ENCODE results near the gene OR5C1.
"Not testable (repeated sequence)": the region's sequence is repeated elsewhere in the genome, so short reads cannot be mapped to it uniquely, and the experiment has no call there.

The OR5C1 gene

DNA sequence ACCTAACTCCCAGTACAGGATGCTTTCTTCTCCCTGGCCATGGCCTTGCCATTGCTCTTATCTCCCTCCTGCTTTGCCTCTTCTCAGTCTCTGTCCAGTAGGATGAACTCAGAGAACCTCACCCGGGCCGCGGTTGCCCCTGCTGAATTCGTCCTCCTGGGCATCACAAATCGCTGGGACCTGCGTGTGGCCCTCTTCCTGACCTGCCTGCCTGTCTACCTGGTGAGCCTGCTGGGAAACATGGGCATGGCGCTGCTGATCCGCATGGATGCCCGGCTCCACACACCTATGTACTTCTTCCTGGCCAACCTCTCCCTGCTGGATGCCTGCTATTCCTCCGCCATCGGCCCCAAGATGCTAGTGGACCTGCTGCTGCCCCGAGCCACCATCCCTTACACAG lies at the start of gene OR5C1:
Gene OR5C1 (plus strand): TSS at position 103 of the 400 bp plus-strand sequence. CDS start 0 bp downstream, at position 103.
- DNase-seq, result no peak

DNA sequence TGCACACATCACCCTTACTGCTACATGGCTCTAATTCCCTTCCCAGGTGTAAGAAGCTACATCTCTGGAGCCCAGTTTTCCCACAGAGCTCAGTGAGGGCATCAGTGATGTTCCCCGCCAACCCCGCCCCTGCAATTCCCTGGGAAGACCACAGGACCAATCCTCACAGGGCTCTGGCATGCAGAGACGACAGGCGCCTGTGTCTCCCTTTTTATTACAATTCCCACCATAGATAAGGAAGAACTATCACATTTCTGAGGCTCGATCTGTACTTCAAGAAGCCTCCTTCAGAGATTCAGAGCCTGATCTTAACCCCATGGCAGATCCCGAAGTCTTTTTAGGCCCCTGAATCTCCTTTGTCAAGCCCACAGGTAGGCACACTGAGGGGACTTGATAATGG lies 46.7 kb upstream of the OR5C1 start, which contains the start of gene OR1L6:
Gene OR1L6 (plus strand): TSS at position 301 of the 400 bp plus-strand sequence. CDS start 7,545 bp downstream, outside the sequence.
- DNase-seq, result no peak

DNA sequence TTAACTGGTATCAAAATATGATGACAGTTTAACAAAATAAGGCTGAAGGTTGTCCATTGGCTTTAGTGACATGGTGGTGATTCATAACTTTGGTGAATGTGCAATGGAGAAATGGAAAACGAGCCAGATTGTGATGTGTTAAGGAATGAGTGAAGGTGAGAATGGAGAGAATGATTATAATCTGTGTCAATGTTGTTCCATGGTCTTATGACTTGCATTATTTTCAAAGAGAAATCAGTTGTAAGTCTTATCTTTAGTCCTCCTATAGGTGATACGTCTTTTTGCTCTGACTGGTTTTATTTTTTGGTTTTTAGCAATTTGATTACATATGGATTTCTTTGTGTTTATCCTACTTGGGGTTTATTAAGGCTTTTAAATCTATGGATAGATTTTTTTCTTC lies 33.9 kb upstream of the OR5C1 start:
- DNase-seq, result no peak

DNA sequence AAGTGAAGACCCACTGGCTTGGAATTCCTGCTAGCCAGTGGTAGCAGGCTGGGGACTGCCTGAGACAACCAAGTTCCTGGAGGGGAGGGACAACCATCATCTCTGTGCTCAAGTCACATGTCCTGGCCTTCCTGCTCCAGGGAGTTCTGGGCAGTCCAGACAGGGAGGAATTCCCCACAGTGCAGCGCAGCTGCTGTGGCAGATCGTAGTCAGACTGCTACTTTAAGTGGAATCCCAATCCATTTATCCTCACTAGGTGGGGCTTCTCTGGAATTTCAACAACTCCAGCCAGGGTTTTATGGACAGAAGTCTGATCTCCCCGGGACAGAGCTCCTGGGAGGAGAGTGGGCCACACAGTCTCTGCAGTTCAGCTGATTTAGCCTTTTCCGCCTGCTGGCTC lies 20.9 kb upstream of the OR5C1 start:
- DNase-seq, result no peak

DNA sequence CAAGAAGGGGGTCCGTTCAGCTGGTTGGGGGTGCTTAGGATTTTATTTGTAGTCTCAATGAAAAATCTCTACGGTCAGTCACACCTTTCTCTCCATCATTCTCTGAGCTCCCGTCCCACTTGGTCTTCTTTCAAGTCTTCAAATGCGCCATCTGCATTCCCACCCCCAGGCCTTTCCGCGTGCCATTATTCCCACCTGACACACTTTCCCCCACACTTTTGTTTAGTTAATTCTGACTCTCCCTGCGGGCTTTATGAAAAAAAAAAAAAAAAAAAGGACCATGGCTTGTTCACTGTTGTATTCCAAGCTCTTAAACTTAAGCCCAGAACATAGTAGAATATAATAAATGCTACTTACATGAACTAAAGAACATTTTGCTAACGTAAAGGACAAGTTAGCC lies 11.7 kb upstream of the OR5C1 start:
- no peak for DNase-seq

DNA sequence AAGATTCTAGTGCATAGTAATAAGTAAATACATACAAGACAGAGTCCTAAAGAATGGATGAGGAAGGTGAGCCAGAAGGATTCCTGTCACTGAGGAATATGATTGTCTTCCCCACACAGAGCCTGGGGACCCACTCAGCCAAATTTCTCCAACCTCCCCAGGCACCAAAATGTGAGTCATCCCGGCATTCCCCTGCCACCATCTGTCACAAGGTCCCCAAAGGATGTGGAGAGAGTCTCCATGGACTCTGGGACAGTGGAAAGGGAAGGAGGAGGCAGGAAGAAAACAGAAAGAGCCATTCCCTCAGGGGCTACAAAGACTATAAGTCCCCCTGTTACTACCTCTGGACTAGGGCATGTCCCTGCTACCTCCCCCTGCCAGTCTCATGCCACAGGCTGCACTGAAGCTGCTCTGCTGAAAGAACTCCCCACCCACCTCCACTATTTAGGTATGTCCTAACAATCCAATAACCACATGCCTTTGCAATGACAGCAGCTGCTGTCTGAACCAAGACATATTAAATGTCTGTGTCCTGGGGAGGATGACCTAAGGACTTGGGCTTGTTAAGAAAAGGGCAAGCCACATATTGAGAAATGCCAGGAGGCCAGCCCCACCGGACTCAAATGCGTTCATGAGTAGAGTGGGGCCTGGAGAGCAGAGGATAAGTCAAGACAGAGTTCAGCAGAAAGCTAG lies 10.7 kb upstream of the OR5C1 start:
- peak in 1 of 2 donors; percentile 3 for DNase-seq

DNA sequence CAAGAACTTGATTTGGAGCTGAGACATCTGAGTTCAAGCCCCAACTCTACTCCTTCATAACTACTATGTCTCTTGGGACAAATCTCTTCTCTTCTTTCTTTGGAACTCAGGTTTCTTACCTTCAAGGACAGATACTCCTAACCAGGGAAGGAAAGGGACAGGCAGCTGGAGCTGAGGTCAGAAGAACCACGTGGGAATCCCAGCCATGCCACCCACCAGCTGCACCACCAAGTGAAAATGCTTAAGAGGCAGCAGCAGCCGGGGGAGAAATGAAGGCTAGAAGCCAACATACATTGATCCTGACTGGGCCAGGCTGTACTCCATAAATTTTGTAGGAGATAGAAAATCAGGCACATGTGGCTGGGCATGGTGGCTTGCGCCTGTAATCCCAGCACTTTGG lies 9.6 kb upstream of the OR5C1 start:
- no peak for DNase-seq

DNA sequence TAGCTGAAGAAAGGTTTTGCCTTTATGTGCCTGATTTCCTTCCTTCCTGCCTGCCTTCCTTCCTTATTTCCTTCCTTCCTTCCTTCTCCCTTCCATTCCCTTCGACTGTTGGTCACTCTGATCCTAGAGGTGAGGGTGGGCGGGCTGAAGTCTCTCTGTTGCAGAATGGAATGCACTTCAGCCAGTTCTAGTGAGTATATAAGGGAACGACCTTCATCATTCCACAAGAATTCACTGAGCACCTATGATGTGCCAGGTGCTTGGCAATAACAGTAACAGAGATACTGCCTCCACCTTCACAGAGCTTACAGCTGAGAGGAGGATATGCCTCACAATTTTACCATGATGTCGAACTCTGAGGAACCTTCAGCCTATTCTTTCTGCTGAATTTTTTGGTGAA lies 8.7 kb upstream of the OR5C1 start:
- DNase-seq, result no peak

DNA sequence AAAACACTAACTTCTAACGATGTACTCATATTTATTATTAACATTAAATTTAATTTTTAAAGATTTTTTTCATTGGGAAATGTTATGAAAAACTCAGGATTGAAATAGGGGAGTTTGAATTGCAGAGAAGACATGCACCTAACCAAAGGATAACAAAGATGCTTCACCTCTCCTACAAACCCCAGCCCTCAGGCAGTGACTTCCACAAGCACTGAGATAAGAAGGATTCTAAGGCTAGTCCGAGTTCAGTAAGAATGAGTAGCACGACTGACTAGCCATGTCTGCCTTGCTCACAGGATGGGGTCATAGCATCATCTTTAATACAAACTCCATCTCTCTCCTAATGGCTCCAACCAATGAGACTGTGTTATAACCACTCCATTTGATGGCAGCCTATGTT lies 7.1 kb upstream of the OR5C1 start:
- no peak for DNase-seq

DNA sequence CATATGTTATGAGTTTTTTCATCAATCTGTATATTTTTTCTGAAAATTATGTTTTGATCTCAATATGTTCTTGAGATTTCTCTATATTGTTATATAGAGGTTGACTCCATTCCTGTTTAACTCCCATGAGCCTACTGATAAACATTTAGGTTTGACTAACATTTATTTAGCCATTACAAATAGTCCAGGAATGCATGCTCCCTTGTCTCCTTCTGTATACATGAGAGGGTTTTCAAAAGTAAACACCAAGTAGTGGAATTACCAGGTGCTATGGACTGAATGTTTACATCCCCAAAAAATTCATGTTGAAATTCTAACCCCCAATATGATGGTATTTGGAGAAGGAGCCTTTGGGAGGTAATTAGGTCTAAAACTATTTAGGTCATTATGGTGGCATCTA lies 3.5 kb upstream of the OR5C1 start:
- no peak for DNase-seq

DNA sequence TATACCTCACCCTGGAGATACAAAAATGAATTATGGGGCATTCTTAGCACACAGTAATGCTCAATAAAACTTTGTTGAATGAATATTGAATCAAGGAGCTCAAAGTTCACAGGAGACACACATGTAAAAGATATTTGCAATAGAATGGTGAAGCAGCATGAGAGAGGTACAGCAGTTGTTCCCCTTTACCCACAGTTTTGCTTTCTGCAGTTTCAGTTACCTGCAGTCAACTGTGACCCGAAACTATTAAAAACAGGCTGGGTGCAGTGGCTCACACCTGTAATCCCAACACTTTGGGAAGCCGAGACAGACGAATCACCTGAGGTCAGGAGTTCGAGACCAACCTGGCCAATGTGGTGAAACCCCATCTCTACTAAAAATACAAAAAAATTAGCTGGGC lies 2.4 kb upstream of the OR5C1 start:
- no peak for DNase-seq

DNA sequence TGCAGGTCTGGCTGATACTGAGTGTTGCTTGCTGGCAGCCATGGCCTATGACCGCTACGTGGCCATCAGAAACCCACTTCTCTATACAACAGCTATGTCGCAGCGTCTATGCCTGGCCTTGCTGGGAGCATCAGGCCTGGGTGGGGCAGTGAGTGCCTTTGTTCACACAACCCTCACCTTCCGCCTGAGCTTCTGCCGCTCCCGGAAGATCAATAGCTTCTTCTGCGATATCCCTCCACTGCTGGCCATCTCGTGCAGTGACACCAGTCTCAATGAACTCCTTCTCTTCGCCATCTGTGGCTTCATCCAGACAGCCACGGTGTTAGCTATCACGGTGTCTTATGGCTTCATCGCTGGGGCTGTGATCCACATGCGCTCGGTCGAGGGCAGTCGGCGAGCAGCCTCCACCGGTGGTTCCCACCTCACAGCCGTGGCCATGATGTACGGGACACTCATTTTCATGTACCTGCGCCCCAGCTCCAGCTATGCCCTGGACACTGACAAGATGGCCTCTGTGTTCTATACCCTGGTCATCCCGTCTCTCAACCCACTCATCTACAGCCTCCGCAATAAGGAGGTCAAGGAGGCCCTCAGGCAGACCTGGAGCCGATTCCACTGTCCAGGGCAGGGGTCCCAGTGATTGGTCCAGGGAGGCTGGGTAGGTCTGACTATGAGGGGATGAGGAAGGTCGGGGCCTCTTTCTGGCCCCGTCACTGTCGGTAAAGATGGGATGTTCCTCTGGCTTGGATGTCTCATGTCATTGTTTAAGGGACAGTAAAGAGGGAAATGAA lies 718 bp downstream of the OR5C1 start:
- DNase-seq, result no peak

DNA sequence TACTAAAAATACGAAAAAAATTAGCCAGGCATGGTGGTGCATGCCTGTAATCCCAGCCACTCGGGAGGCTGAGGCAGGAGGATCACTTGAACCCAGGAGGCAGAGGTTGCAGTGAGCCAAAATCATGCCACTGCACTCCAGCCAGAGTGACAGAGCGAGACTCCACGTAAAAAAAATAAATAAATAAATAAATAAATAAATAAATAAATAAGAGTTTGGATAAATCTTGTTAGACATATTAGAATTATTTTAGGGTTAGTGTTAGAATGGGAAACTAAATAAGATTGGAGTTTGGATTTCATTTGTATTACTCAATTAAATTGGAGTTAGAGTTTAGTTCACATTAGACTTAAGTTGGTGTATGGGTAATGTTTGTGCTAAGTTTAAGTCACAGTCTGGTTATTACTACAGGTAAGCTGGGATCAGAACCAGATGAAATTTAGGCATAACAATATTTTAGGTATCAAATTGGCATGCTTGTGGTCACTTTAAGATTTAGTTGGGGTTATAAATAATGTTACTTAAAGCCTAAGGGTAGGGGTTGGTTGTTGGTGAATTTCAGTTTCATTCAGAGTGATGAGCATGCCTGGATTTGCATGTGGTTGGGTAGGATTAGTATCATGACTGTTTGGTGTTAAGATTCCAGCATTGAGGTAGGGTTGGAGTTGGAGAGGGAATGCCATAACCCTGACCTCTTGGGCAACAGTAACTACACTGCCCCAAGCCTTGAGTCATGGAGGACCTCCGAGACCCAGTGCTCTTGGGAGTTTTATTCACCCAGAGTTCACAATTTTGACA lies 3.3 kb downstream of the OR5C1 start:
- DNase-seq, result no peak

DNA sequence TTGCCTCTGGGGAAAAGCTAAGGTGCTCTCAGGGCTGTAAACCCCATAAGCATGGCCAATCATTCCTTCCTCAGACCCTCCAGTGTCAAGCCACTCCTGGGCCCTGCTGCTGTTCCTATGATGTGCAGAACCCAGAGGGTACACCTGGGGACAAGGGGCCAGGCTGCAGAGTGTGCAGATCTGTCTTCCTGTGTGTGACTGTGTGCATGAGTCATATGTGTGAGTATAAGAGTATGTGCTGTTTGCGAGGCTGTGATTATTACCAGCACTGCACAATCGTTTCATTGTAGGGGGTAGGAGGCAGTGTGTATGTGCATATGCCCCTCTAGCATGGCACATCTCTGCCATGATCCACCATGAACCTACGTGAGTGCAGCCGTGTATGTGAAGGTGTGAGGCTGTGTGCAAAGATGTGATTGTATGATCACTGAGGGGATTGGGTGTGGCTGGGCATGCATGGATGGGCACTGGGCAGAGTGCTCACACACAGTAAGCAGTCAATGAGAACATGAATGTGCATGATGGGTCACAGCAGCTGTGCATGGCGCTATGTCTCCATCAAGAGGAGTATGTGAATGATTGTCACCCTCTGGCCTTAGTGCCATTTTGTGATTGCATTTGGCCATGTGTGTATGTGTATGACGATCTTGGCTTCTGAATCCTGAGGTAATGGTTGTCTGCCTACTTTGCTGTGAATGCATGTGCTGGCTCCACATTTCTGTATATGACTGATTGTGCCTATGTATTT lies 8.8 kb downstream of the OR5C1 start:
- no peak for DNase-seq

DNA sequence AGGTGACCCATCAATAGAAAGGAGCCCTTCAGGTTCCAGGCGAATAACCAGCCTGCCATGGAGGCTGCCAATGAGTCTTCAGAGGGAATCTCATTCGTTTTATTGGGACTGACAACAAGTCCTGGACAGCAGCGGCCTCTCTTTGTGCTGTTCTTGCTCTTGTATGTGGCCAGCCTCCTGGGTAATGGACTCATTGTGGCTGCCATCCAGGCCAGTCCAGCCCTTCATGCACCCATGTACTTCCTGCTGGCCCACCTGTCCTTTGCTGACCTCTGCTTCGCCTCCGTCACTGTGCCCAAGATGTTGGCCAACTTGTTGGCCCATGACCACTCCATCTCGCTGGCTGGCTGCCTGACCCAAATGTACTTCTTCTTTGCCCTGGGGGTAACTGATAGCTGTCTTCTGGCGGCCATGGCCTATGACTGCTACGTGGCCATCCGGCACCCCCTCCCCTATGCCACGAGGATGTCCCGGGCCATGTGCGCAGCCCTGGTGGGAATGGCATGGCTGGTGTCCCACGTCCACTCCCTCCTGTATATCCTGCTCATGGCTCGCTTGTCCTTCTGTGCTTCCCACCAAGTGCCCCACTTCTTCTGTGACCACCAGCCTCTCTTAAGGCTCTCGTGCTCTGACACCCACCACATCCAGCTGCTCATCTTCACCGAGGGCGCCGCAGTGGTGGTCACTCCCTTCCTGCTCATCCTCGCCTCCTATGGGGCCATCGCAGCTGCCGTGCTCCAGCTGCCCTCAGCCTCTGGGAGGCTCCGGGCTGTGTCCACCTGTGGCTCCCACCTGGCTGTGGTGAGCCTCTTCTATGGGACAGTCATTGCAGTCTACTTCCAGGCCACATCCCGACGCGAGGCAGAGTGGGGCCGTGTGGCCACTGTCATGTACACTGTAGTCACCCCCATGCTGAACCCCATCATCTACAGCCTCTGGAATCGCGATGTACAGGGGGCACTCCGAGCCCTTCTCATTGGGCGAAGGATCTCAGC lies 11.6 kb downstream of the OR5C1 start, which contains the start of gene OR1K1:
Gene OR1K1 (plus strand): TSS at position 58 of the 995 bp plus-strand sequence. CDS start 0 bp downstream, at position 58.
- no peak for DNase-seq

DNA sequence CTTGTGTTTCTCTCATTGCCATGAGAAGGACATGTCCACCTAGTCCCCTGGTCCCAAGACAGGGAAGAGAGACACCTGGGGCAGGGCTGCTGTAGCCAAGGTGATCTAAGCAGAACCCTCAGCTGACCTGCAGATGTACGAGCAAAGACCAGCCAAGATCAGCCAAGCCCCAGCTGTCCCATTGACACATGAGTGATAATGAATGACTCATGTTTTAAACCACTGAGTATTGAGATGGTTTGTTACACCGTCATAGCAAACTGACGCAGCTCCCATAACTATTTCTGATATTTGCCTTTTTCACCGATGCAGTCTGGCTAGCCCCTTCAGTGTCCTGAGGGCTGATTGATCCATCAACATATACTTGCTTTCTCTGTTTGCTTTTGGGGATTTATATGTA lies 17.9 kb downstream of the OR5C1 start:
- DNase-seq, result no peak

DNA sequence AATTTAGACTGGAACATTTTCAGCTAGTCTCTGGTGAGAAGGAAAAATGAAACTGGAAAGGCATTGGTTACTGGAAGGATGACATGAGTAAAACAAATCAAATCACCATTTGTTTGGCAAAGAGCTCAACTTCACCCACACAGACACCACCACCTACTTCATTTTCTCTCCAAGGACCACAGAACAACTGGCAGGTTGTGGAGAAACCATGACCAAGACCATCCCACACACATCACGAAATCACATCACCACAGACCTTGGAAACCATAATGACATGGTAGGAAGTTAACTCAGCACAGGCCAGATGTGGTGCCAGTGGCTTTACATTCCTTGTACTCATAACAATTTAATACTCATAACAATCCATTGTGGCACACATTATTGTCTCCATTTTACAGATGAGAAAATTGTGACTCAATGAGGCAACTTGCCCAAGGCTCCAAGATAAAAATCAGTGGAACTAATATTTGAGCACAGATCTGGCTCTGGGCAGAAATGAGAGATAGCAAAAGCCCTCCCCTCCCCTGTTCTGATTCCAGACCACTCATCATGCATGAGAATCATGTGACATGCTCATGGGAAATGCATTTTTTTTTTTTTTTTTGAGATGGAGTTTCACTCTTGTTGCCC lies 18.7 kb downstream of the OR5C1 start:
- DNase-seq, result peak in 1 of 2 donors; percentile 63

DNA sequence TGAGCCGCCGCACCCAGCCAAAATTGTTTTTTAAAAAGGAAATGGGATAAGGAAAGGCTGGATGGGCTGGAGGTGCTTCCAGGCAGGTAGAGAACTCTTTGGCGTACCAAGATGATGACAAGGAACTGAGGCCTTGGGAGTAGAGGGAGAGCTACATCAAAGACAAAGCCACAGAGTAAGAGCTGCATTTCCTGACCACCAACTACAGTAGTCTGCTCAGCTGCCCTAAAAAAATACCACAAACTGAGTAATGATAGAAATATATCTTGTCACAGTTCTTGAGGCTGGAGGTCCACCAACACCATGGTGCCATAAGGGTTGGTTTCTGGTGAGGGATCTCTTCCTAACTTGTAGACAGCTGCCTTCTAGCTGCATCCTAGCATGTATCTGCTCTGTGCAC lies 19.4 kb downstream of the OR5C1 start:
- no peak for DNase-seq

DNA sequence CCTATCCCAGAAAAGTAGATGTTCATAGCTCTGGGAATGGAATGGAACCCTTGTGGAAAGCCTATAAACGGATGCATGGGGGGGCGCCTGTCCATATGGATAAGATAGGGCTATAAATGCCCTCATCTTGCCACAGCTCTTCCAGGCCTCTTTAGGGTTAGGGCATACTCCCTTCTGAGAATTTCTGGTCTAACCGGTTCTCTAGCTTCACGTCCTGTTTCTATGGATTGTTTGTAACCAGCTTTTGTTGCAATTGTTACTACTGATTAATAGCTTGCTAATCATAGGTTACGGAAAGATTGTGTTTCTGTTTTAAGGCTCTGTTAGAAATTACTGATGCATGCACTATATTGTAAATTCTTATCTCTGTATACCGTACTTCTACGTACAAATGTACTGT lies 20.5 kb downstream of the OR5C1 start:
- not testable (repeated sequence) for DNase-seq

DNA sequence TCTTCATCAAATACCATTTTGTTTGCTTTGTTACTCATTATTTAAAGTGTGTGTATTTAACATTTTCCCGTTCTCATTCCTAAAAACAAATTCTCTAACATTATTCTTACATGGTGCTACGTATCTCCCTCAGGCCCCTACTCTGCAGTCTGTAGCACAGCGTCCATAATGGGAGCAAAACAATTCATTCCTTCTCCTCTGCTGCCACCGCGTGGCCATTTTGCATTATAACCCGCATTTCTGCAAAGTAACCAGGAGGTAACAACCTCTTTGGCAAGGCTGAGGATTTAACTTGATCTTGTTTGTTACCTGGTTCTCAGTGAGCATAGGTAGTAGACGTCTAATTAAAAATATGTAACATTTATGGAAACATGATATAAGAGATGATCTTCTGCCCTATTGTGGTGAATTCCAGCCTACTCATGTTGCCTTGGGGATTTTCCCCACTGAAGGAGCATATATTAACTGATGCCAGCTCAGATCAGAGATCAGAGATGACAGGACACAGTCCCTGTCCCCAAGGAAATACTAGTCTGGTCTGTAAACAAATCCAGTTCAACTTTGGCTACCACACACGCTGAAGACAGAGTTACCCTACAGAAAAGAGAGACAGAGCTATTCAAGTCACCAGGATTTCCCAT lies 21.7 kb downstream of the OR5C1 start:
- peak; percentile 57 to 94 for DNase-seq
